Prostate gland (tissue), 2 donors: ENCODE data around the gene KCNT1.

Experiments
- CTCF ChIP-seq, 4 experiments: fragments of 200-600 bp in 2 of 4; fragments of 450-650 bp in 2 of 4; sonication (generic) in 2 of 4; IDR thresholded peaks; 1 replicate in 3 of 4; 2 replicates in 1 of 4; pipeline ENCODE4 v1.5.1; 2016 to 2019; ENCODE audit warnings: antibody characterized with exemption in 4 of 4, mild to moderate bottlenecking in 2 of 4, moderate library complexity in 2 of 4
- POLR2A ChIP-seq: fragments of 450-650 bp; IDR thresholded peaks from one replicate; pipeline ENCODE4 v1.6.1; 2016; ENCODE audit warnings: antibody characterized with exemption, mild to moderate bottlenecking

- no peak for TF ChIP-seq CTCF (IDR thresholded peaks at IDR 0.05)
- no peak for TF ChIP-seq POLR2A
Measured at GRCh38 chr9:135677641-135678168, 24.3 kb upstream of the KCNT1 start.
